Measurements from ENCODE around the gene UGT1A3. TPM values are rescaled to one million over a fixed set of nuclear protein-coding genes. Genes with fewer than 3 reads are reported as not detected.

Gene UGT1A3
- total RNA-seq, 1 donor from 2014 or later: not detected

- no peak overlapping the region for H3K4me3 Mint-ChIP-seq (ENCODE audit: unreplicated experiment)
- TF ChIP-seq CTCF (IDR thresholded peaks at IDR 0.05): no peak
- peaks cover 4% of the 10 kb centered on the region for H3K4me1 Mint-ChIP-seq (ENCODE audit: low read depth)
- peaks cover 5% of the 10 kb centered on the region for H3K9me3 Mint-ChIP-seq (ENCODE audit: low read depth)
- no peak overlapping the region for H3K27ac Mint-ChIP-seq (ENCODE audit: unreplicated experiment)
- H3K36me3 Mint-ChIP-seq (ENCODE audit: low read depth): peaks cover 2% of the 10 kb centered on the region
- no peak for DNase-seq (ENCODE audit: low spot score)
- peaks cover 25% of the 10 kb centered on the region for H3K27me3 Mint-ChIP-seq (ENCODE audit: low read depth)
These were observed 72.7 kb downstream of the UGT1A3 start for GRCh38 chr2:233801357-233802131.

GRCh38 chr2:233802132-233802815 lies 73.4 kb downstream of the UGT1A3 start:
- no peak overlapping the region for H3K4me3 Mint-ChIP-seq (ENCODE audit: unreplicated experiment)
- H3K27ac Mint-ChIP-seq (ENCODE audit: unreplicated experiment): no peak overlapping the region

GRCh38 chr2:233803292-233803911 lies 74.6 kb downstream of the UGT1A3 start:
- Mint-ChIP-seq H3K9me3 (ENCODE audit: low read depth) (peaks cover 5% of the 10 kb centered on the region), H3K27me3 (ENCODE audit: low read depth) (peaks cover 23% of the 10 kb centered on the region), H3K4me3 (ENCODE audit: unreplicated experiment) (no peak overlapping the region), H3K4me1 (ENCODE audit: low read depth) (peaks cover 4% of the 10 kb centered on the region), H3K36me3 (ENCODE audit: low read depth) (peaks cover 2% of the 10 kb centered on the region), H3K27ac (ENCODE audit: unreplicated experiment) (no peak overlapping the region)
- DNase-seq (ENCODE audit: low spot score): no peak
- no peak for TF ChIP-seq CTCF (IDR thresholded peaks at IDR 0.05)

More at GRCh38 chr2:233802132-233802815, 73.4 kb downstream of the UGT1A3 start:
- peaks cover 25% of the 10 kb centered on the region for H3K27me3 Mint-ChIP-seq (ENCODE audit: low read depth)
- H3K9me3 Mint-ChIP-seq (ENCODE audit: low read depth): peaks cover 5% of the 10 kb centered on the region
- peaks cover 2% of the 10 kb centered on the region for H3K36me3 Mint-ChIP-seq (ENCODE audit: low read depth)
- DNase-seq (ENCODE audit: low spot score): no peak
- no peak for TF ChIP-seq CTCF (IDR thresholded peaks at IDR 0.05)
- peaks cover 4% of the 10 kb centered on the region for H3K4me1 Mint-ChIP-seq (ENCODE audit: low read depth)

GRCh38 chr2:233803994-233804393 lies 75.2 kb downstream of the UGT1A3 start:
- no peak overlapping the region for H3K27ac Mint-ChIP-seq (ENCODE audit: unreplicated experiment)
- no peak overlapping the region for H3K4me3 Mint-ChIP-seq (ENCODE audit: unreplicated experiment)
- peaks cover 4% of the 10 kb centered on the region for H3K4me1 Mint-ChIP-seq (ENCODE audit: low read depth)
- H3K27me3 Mint-ChIP-seq (ENCODE audit: low read depth): peaks cover 26% of the 10 kb centered on the region
- H3K36me3 Mint-ChIP-seq (ENCODE audit: low read depth): peaks cover 2% of the 10 kb centered on the region
- H3K9me3 Mint-ChIP-seq (ENCODE audit: low read depth): peaks cover 5% of the 10 kb centered on the region
- DNase-seq (ENCODE audit: low spot score): no peak
- TF ChIP-seq CTCF (IDR thresholded peaks at IDR 0.05): no peak

- TF ChIP-seq CTCF (IDR thresholded peaks at IDR 0.05): no peak
- Mint-ChIP-seq H3K27ac (ENCODE audit: unreplicated experiment) (no peak overlapping the region), H3K4me1 (ENCODE audit: low read depth) (no peaks in the 10 kb centered on the region), H3K36me3 (ENCODE audit: low read depth) (no peaks in the 10 kb centered on the region), H3K4me3 (ENCODE audit: unreplicated experiment) (no peak overlapping the region), H3K27me3 (ENCODE audit: low read depth) (peaks cover 32% of the 10 kb centered on the region), H3K9me3 (ENCODE audit: low read depth) (no peaks in the 10 kb centered on the region)
- peak; percentile 75 for DNase-seq (ENCODE audit: low spot score)
These were observed 78.5 kb downstream of the UGT1A3 start for GRCh38 chr2:233807215-233807865.

Data from chondrocyte (in vitro differentiated cells).